Right lobe of liver (tissue), 6 donors: ENCODE results near the gene RALGPS1. TPM values are rescaled to one million over a fixed set of nuclear protein-coding genes. Genes with fewer than 3 reads are reported as not detected.

ENCODE experiments used
- ATAC-seq, 4 donors: fragments of 200-7000 bp; cut with Tn5 transposase; one replicate each; pipeline ENCODE4 v1.9.1; 2020; ENCODE audit warnings: mild to moderate bottlenecking in 4 of 4, moderate library complexity in 4 of 4
- DNase-seq, 3 donors: peaks; one replicate each; pipeline ENCODE4 v3.0.0-alpha.2; 2020
- H3K27ac ChIP-seq, 3 donors: fragments of 200-600 bp; one replicate each; pipeline ENCODE4 v1.8.0; 2022
- H3K27me3 ChIP-seq, 2 donors: fragments of 200-600 bp; one replicate each; pipeline ENCODE4 v1.8.0; 2022
- H3K36me3 ChIP-seq, 4 donors: fragments of 200-600 bp; sonication (generic) in 1 of 4; one replicate each; pipeline versions ENCODE4 v1.5.1 to v1.8.0; 2017 to 2022; ENCODE audit warnings: control low read depth in 1 of 4
- H3K4me1 ChIP-seq, 4 donors: fragments of 200-600 bp; sonication (generic) in 1 of 4; one replicate each; pipeline versions ENCODE4 v1.5.1 to v1.8.0; 2017 to 2022; ENCODE audit warnings: control low read depth in 1 of 4
- H3K4me3 ChIP-seq, 3 donors: fragments of 200-600 bp; one replicate each; pipeline ENCODE4 v1.8.0; 2022
- H3K9me3 ChIP-seq, 4 donors: fragments of 200-600 bp; sonication (generic) in 1 of 4; one replicate each; pipeline versions ENCODE4 v1.5.1 to v1.8.0; 2017 to 2022; ENCODE audit warnings: control low read depth in 1 of 4
- POLR2A ChIP-seq: fragments of 450-650 bp; IDR thresholded peaks from one replicate; pipeline ENCODE4 v1.6.1; 2017; ENCODE audit warnings: antibody characterized with exemption, mild to moderate bottlenecking
- WGBS: methylation state at CpG from one replicate; pipeline ENCODE4 v1.1.6; 2018; ENCODE audit warnings: low coverage, low lambda C conversion rate; ENCODE audit not compliant: insufficient coverage; ENCODE audit errors: missing lambda C conversion rate; 5-methylcytosine and 5-hydroxymethylcytosine counted together
- intact Hi-C, 2 donors: fragments of 100-400 bp; cut with DNase I; formaldehyde crosslinking; loops; one replicate each; pipeline versions ENCODE4 v1.11.2 to v1.14.1; 2022
- total RNA-seq, 6 experiments: library from RNA; depleted of rRNA in 2 of 6; stranded (reverse); fragments of >200 nt in 2 of 6; fragmentation: NEBNext Ultra II Directional in 3 of 6; extraction: Animal tissue kit (Norgen Biotek cat#: 25700) in 3 of 6; gene quantifications; one replicate each; pipeline versions ENCODE4 v1.1.0 to v1.2.4, GENCODE V29; 2016 to 2023
- TF ChIP-seq, protein P1 (sequence below), 4 donors: fragments of 200-600 bp in 3 of 4; fragments of 450-650 bp in 1 of 4; IDR thresholded peaks; one replicate each; pipeline versions ENCODE4 v1.5.1 to v1.8.0; 2016 to 2022; ENCODE audit warnings: antibody characterized with exemption in 4 of 4, mild to moderate bottlenecking in 2 of 4
- donor health status: DM: no; HTN: yes; CAD: no.
- donor health status: DM: no; HTN: no; CAD: no.
- donor health status: DM: no; HTN: no; CAD: no.
- donor health status: DM: no; HTN: yes; CAD: no.
- donor health status: DM: no; HTN: yes; CAD: no.

The RALGPS1 gene
- total RNA-seq, 6 experiments from 2014 or later, result 1.2 to 3.8 (median 2.4) TPM

DNA sequence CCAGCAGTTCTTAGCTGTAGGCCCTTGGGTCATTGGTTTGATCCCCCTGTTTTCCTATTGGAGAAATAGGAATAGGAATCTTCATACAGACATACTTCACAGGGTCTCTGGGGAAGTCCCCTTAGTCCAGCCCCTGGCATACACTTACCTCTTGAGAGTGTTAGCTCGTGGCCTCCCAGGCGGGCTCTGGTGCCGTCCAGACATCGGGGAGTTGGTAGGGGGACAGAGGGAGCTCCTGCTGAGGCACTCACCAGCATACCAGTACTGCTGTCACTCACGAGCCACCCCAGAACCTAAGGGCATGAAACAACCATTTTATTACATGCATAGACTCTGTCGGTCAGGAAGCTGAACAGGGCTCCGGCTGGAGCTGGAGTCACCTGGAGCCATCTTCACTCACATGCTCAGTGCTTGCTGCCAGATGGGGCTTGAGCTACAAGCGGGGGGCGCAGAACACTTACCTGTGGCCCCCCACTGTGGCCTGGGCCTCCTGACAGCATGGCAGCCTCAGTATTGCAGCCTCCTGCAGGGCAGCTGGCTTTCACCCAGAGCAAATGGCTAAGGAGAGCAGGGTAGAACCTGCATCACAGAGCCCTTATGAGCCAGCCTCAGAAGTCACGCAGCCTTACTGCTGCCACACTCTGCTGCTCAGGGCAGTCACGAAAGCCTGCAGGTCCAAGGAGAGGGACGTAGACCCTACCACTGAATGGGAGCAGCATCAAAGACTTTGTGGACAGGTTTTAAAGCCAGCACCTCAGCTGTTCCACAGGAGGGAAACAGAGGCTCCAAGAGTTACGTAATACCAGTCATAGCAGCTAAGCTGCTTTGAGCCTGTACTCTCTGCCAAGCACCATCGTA is 266.1 kb downstream of the RALGPS1 start:
- intact Hi-C loops, result no loop called here
- H3K9me3 ChIP-seq, result no peaks in the 10 kb centered on the region
- H3K36me3 ChIP-seq, result no peaks in the 10 kb centered on the region
- no CpG with 5 or more reads among the region's 14 CpGs for WGBS
- TF ChIP-seq, protein P1, sequence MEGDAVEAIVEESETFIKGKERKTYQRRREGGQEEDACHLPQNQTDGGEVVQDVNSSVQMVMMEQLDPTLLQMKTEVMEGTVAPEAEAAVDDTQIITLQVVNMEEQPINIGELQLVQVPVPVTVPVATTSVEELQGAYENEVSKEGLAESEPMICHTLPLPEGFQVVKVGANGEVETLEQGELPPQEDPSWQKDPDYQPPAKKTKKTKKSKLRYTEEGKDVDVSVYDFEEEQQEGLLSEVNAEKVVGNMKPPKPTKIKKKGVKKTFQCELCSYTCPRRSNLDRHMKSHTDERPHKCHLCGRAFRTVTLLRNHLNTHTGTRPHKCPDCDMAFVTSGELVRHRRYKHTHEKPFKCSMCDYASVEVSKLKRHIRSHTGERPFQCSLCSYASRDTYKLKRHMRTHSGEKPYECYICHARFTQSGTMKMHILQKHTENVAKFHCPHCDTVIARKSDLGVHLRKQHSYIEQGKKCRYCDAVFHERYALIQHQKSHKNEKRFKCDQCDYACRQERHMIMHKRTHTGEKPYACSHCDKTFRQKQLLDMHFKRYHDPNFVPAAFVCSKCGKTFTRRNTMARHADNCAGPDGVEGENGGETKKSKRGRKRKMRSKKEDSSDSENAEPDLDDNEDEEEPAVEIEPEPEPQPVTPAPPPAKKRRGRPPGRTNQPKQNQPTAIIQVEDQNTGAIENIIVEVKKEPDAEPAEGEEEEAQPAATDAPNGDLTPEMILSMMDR (IDR thresholded peaks at IDR 0.05), result no peak
- TF ChIP-seq POLR2A, result no peak
- DNase-seq (peak in 2 of 3 donors; percentile 25 to 30), ATAC-seq (no peak)
- H3K4me1 ChIP-seq, result peaks cover 0 to 11% (median 0%) of the 10 kb centered on the region in 4 donors
- H3K4me3 ChIP-seq, result no peak overlapping the region
- H3K27me3 ChIP-seq, result no peaks in the 10 kb centered on the region
- H3K27ac ChIP-seq, result no peak overlapping the region

DNA sequence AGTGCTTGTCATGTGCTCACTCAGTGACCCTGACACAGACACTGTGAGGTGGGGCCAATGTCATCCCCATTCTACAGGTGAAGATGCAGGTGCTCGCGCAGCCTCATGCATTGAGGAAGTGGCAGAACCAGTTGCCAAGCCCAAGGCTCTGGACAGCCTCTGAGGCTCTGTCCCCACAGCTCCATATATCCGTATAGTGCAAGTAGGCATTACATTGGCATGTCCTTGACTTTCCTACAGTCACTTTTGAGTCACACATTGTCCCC is 266.7 kb downstream of the RALGPS1 start:
- H3K4me1 ChIP-seq, result peaks cover 0 to 11% (median 0%) of the 10 kb centered on the region in 4 donors
- WGBS, result 83% methylated on average over 1 of the region's 3 CpGs
- TF ChIP-seq, protein P1 (IDR thresholded peaks at IDR 0.05), result no peak
- no peak for TF ChIP-seq POLR2A
- H3K27me3 ChIP-seq, result no peaks in the 10 kb centered on the region
- no peaks in the 10 kb centered on the region for H3K36me3 ChIP-seq
- H3K4me3 ChIP-seq, result no peak overlapping the region
- no peak overlapping the region for H3K27ac ChIP-seq
- intact Hi-C loops, result no loop called here
- H3K9me3 ChIP-seq, result no peaks in the 10 kb centered on the region
- DNase-seq, result peak in 2 of 3 donors; percentile 10 to 28
- no peak for ATAC-seq

DNA sequence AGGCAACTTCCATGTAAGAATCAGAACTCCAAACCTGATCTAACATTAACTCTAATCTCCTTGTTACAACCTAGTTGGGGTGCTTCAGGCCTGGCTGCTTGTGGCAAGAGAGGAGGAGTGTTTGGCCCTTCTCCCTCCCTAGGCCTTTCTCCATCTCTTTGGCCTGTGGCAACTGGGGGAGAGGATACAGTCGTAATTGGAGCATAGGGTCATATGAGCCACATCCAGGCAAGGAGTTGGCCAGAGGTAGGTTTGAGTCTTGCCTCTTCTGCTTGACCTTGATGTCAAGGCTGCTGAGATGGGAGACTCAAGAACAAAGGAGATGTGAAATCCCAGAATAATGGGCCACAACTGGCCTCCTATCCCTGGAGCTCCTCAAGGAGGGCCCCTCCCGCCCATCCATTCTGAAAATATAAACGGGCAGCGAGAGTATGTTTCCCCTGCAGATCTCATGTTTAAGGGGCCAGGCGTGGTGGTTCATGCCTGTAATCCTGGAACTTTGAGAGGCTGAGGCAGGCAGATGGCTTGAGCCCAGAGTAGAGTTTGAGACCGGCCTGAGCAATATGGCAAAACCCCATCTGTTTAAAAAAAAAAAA is 267.1 kb downstream of the RALGPS1 start:
- H3K27ac ChIP-seq, result no peak overlapping the region
- TF ChIP-seq, protein P1 (IDR thresholded peaks at IDR 0.05), result no peak
- TF ChIP-seq POLR2A, result no peak
- 98% methylated on average over 5 of the region's 6 CpGs for WGBS
- ATAC-seq, result no peak
- H3K9me3 ChIP-seq, result no peaks in the 10 kb centered on the region
- H3K4me3 ChIP-seq, result no peak overlapping the region
- H3K27me3 ChIP-seq, result no peaks in the 10 kb centered on the region
- H3K36me3 ChIP-seq, result no peaks in the 10 kb centered on the region
- intact Hi-C loops, result no loop called here
- peak in 2 of 3 donors; percentile 13 to 19 for DNase-seq
- H3K4me1 ChIP-seq, result peaks cover 0 to 11% (median 0%) of the 10 kb centered on the region in 4 donors

DNA sequence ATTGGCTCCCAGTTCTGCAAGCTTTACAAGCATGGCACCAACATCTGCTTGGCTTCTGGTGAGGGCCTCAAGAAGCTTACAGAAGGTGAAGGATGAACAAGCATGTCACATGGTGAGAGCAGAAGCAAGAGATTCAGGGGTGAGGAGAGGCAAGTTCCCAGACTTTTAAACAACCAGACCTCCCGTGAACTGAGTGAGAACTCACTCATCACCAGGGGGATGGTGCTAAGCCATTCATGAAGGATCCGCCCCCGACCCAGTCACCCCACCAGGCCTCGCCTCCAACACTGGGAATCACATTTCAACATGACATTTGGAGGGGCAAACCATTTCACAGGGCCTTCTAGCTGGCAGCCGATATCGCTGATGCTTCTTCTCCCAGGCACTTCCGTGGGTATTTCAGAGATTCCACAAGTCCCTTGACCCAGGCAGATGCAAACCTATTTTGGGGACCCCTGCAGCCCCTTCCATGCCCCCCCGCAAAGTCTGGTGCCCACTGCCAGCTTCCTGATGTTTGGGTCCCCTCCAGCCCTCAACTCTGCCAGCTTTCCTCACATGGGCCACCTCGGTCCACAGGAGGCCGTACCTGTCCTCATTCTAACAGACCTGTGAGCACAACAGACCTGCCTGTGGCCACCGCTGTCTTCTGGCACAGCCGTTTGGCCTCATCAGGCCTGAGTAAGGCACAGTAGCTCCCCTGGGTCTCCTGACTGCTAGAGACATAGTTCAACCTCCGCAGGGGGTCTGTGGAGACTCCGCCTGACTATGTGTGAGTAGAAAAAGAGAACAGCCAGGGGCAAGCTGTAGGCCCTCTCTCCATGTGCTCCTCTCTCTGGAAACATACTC is 268.5 kb downstream of the RALGPS1 start:
- peak in 1 of 3 donors; percentile 25 for DNase-seq

More for the DNA sequence above, 268.5 kb downstream of the RALGPS1 start:
- H3K4me1 ChIP-seq, result peaks cover 0 to 11% (median 0%) of the 10 kb centered on the region in 4 donors
- intact Hi-C loops, result no loop called here
- H3K36me3 ChIP-seq, result no peaks in the 10 kb centered on the region
- no peaks in the 10 kb centered on the region for H3K27me3 ChIP-seq
- TF ChIP-seq, protein P1 (IDR thresholded peaks at IDR 0.05), result no peak
- TF ChIP-seq POLR2A, result no peak
- no peak for ATAC-seq
- WGBS, result 84% methylated on average over 7 of the region's 14 CpGs
- H3K27ac ChIP-seq, result no peak overlapping the region
- no peaks in the 10 kb centered on the region for H3K9me3 ChIP-seq
- H3K4me3 ChIP-seq, result no peak overlapping the region
